IMR-90 (cell line): ENCODE measurements around the gene PSRC1. TPM values are rescaled to one million over a fixed set of nuclear protein-coding genes. Genes with fewer than 3 reads are reported as not detected.

Experiments
- ATAC-seq: fragments of 200-7000 bp; cut with Tn5 transposase; 2 replicates; pipeline ENCODE4 v1.9.1; 2020; ENCODE audit warnings: low read depth, mild to moderate bottlenecking, moderate library complexity
- BruUV-seq: library from RNA; stranded (reverse); fragments of 400-500 nt; replicated peaks from 2 replicates; lab custom pipeline; 2021; lab: Mats Ljungman, UMichigan
- CTCF ChIA-PET: fragments of 300-600 bp; formaldehyde crosslinking; extraction: SDS; loops from one replicate; lab custom pipeline; 2021; ENCODE audit warnings: antibody characterized with exemption; lab: Yijun Ruan, JAX
- POLR2A ChIA-PET: fragments of 300-600 bp; sonication (Branson Sonifier 250); formaldehyde crosslinking; loops from one replicate; lab custom pipeline; 2022; ENCODE audit warnings: antibody characterized with exemption; ENCODE audit not compliant: unreplicated experiment; lab: Charles Lee
- DNase-seq: peaks from one replicate; pipeline ENCODE4 v3.0.0; 2013
- H2AFZ ChIP-seq: replicated peaks from 2 replicates; pipeline ENCODE3; 2013; ENCODE audit warnings: low read length, mild to moderate bottlenecking; ENCODE audit not compliant: poor library complexity
- H2AK5ac ChIP-seq: 2 replicates; pipeline ENCODE4 v1.6.1; 2013; ENCODE audit warnings: low read depth, low read length, inconsistent platforms
- H2AK9ac ChIP-seq: replicated peaks from 2 replicates; pipeline ENCODE3; 2013; ENCODE audit warnings: mild to moderate bottlenecking, low read depth, low read length, moderate library complexity; ENCODE audit not compliant: poor library complexity
- H2BK120ac ChIP-seq: 2 replicates; pipeline ENCODE4 v1.6.1; 2013; ENCODE audit warnings: low read depth, low read length, inconsistent platforms
- H2BK15ac ChIP-seq: 3 replicates; pipeline ENCODE4 v1.6.1; 2013; ENCODE audit warnings: low read depth, low read length, inconsistent platforms
- H2BK20ac ChIP-seq: 2 replicates; pipeline ENCODE4 v1.6.1; 2013; ENCODE audit warnings: low read depth, mild to moderate bottlenecking, inconsistent platforms, low read length, moderate library complexity
- H2BK5ac ChIP-seq: 2 replicates; pipeline ENCODE4 v1.6.1; 2013; ENCODE audit warnings: mild to moderate bottlenecking, low read depth, low read length, inconsistent platforms; ENCODE audit not compliant: poor library complexity, severe bottlenecking
- H3K14ac ChIP-seq: replicated peaks from 2 replicates; pipeline ENCODE4 v1.6.1; 2013; ENCODE audit warnings: low read depth, low read length, inconsistent platforms
- H3K18ac ChIP-seq: 2 replicates; pipeline ENCODE4 v1.6.1; 2013; ENCODE audit warnings: low read depth, low read length, control low read depth
- H3K23ac ChIP-seq: 2 replicates; pipeline ENCODE4 v1.6.1; 2013; ENCODE audit warnings: low read depth, low read length, inconsistent platforms
- H3K27ac ChIP-seq: 2 replicates; pipeline ENCODE4 v1.5.1; 2013; ENCODE audit warnings: mild to moderate bottlenecking, control low read depth, low read length; ENCODE audit not compliant: insufficient read depth
- H3K27me3 ChIP-seq: 2 replicates; pipeline ENCODE4 v1.6.1; 2013; ENCODE audit warnings: low read length; ENCODE audit not compliant: control insufficient read depth, insufficient read depth
- H3K36me3 ChIP-seq: 2 replicates; pipeline ENCODE4 v1.6.1; 2013; ENCODE audit warnings: low read length, mixed read lengths; ENCODE audit not compliant: control insufficient read depth, insufficient read depth
- H3K4ac ChIP-seq: 2 replicates; pipeline ENCODE4 v1.6.1; 2013; ENCODE audit warnings: low read depth, low read length, inconsistent platforms
- H3K4me1 ChIP-seq: 2 replicates; pipeline ENCODE4 v1.6.1; 2013; ENCODE audit warnings: low read length, mixed read lengths; ENCODE audit not compliant: control insufficient read depth, insufficient read depth
- H3K4me2 ChIP-seq: 2 replicates; pipeline ENCODE4 v1.6.1; 2013; ENCODE audit warnings: low read depth, mild to moderate bottlenecking, control low read depth, low read length, moderate library complexity
- H3K4me3 ChIP-seq: 2 replicates; pipeline ENCODE4 v1.5.1; 2013; ENCODE audit warnings: low read depth, mild to moderate bottlenecking, control low read depth, low read length, moderate library complexity; ENCODE audit not compliant: insufficient read depth
- H3K56ac ChIP-seq: 2 replicates; pipeline ENCODE4 v1.6.1; 2013; ENCODE audit warnings: low read length, inconsistent platforms; ENCODE audit not compliant: insufficient read depth; ENCODE audit errors: extremely low read depth
- H3K79me1 ChIP-seq, 2 experiments: 2 replicates each; pipeline ENCODE4 v1.6.1; 2013; ENCODE audit warnings: low read length in 2 of 2, inconsistent platforms in 1 of 2, low read depth in 1 of 2
- H3K9ac ChIP-seq: 2 replicates; pipeline ENCODE4 v1.6.1; 2013; ENCODE audit warnings: low read depth, low read length, control low read depth
- H3K9me1 ChIP-seq: 2 replicates; pipeline ENCODE4 v1.6.1; 2013; ENCODE audit warnings: low read length, inconsistent platforms; ENCODE audit not compliant: insufficient read depth
- H3K9me3 ChIP-seq: 2 replicates; pipeline ENCODE4 v1.6.1; 2013; ENCODE audit warnings: low read length; ENCODE audit not compliant: control insufficient read depth, insufficient read depth
- H4K20me1 ChIP-seq: 2 replicates; pipeline ENCODE4 v1.6.1; 2013; ENCODE audit warnings: low read length, inconsistent platforms; ENCODE audit not compliant: insufficient read depth
- H4K5ac ChIP-seq: 2 replicates; pipeline ENCODE4 v1.6.1; 2013; ENCODE audit warnings: mild to moderate bottlenecking, low read depth, low read length, control low read depth
- H4K8ac ChIP-seq, 2 experiments: 2 replicates each; pipeline ENCODE4 v1.6.1; 2013; ENCODE audit warnings: low read depth in 2 of 2, low read length in 2 of 2, control low read depth in 1 of 2, inconsistent platforms in 1 of 2
- H4K91ac ChIP-seq: 2 replicates; pipeline ENCODE4 v1.6.1; 2013; ENCODE audit warnings: low read depth, low read length, inconsistent platforms; ENCODE audit not compliant: insufficient read depth
- CEBPB ChIP-seq: IDR thresholded peaks from 2 replicates; pipeline ENCODE4 v1.6.1; 2012; ENCODE audit warnings: low read depth, low read length, improper control_type of control experiment
- CHD1 ChIP-seq: IDR thresholded peaks from 2 replicates; pipeline ENCODE4 v1.6.1; 2012; ENCODE audit warnings: low read depth, low read length, improper control_type of control experiment
- ELK1 ChIP-seq: fragments of 150-350 bp; IDR thresholded peaks from 2 replicates; pipeline ENCODE4 v1.6.1; 2016; ENCODE audit warnings: low read depth, mild to moderate bottlenecking, low read length, moderate library complexity, borderline replicate concordance
- FOS ChIP-seq: fragments of 150-350 bp; IDR thresholded peaks from 2 replicates; pipeline ENCODE4 v1.6.1; 2016; ENCODE audit warnings: low read depth, low read length
- MAFK ChIP-seq: IDR thresholded peaks from 2 replicates; pipeline ENCODE4 v1.6.1; 2012; ENCODE audit warnings: low read depth, low read length, improper control_type of control experiment
- MAZ ChIP-seq: IDR thresholded peaks from 2 replicates; pipeline ENCODE4 v1.6.1; 2012; ENCODE audit warnings: low read depth, mild to moderate bottlenecking, low read length, improper control_type of control experiment, moderate library complexity, borderline replicate concordance
- MXI1 ChIP-seq: IDR thresholded peaks from 2 replicates; pipeline ENCODE4 v1.6.1; 2012; ENCODE audit warnings: low read depth, mild to moderate bottlenecking, low read length, moderate library complexity, borderline replicate concordance
- NFE2L2 ChIP-seq: fragments of 150-350 bp; IDR thresholded peaks from 2 replicates; pipeline ENCODE4 v1.6.1; 2016; ENCODE audit warnings: low read depth, mild to moderate bottlenecking, low read length
- POLR2A ChIP-seq: IDR thresholded peaks from 2 replicates; pipeline ENCODE4 v1.6.1; 2012; ENCODE audit warnings: mild to moderate bottlenecking, low read depth, low read length
- RAD21 ChIP-seq: IDR thresholded peaks from 2 replicates; pipeline ENCODE4 v1.6.1; 2012; ENCODE audit warnings: low read length, improper control_type of control experiment
- RCOR1 ChIP-seq: IDR thresholded peaks from 2 replicates; pipeline ENCODE4 v1.6.1; 2012; ENCODE audit warnings: mild to moderate bottlenecking, low read length, improper control_type of control experiment; ENCODE audit not compliant: insufficient replicate concordance
- RFX5 ChIP-seq: IDR thresholded peaks from 2 replicates; pipeline ENCODE4 v1.8.0; 2012; ENCODE audit warnings: low read depth, mild to moderate bottlenecking, low read length, moderate library complexity
- SMC3 ChIP-seq: fragments of 150-350 bp; IDR thresholded peaks from 2 replicates; pipeline ENCODE4 v1.6.1; 2016; ENCODE audit warnings: low read depth, mild to moderate bottlenecking, antibody characterized with exemption, low read length, moderate library complexity
- USF2 ChIP-seq: fragments of 150-350 bp; IDR thresholded peaks from 2 replicates; pipeline ENCODE4 v1.6.1; 2017; ENCODE audit warnings: mild to moderate bottlenecking, antibody characterized with exemption, low read length, low read depth
- WGBS, 2 experiments: methylation state at CpG; one replicate each; pipeline versions ENCODE4 v1.1.5 to v1.1.7; 2013; ENCODE audit warnings: missing lambda C conversion rate in 2 of 2; ENCODE audit not compliant: insufficient read length in 1 of 2; ENCODE audit errors: extremely low coverage in 2 of 2; 5-methylcytosine and 5-hydroxymethylcytosine counted together
- dilution Hi-C: fragments of 300-500 bp; cut with HindIII; formaldehyde crosslinking; loops from one replicate; pipeline ENCODE4 v1.14.3; 2018; ENCODE audit warnings: low sequenced_read_pairs; ENCODE audit not compliant: unreplicated experiment
- in situ Hi-C: fragments of 300-500 bp; cut with MboI; formaldehyde crosslinking; loops from 3 replicates; pipeline ENCODE4 v1.14.3; 2019; ENCODE audit warnings: low sequenced_read_pairs, inconsistent platforms, mixed read lengths
- intact Hi-C: fragments of 100-400 bp; cut with micrococcal nuclease; formaldehyde crosslinking; loops from 2 replicates; pipeline ENCODE4 v1.10.0; 2022
- polyA plus RNA-seq, 3 experiments: library from polyadenylated mRNA; depleted of rRNA; stranded (reverse); fragments of >200 nt; gene quantifications; 2 replicates each; pipeline ENCODE4 v1.2.3, GENCODE V29; 2012; ENCODE audit warnings: low replicate concordance in 1 of 3
- total RNA-seq: library from RNA; depleted of rRNA; stranded (reverse); fragments of >200 nt; gene quantifications from 2 replicates; pipeline ENCODE4 v1.2.3, GENCODE V29; 2012

PSRC1 gene
- total and polyA plus RNA-seq, 2 of the 4 experiments (the other 2 are of a cell fraction): 34.6 to 40.3 TPM

- TF ChIP-seq MAFK (no peak), RFX5 (no peak), MAZ (no peak), FOS (no peak), RAD21 (no peak)
These were observed 36.8 kb downstream of the PSRC1 start (continued) for GRCh38 chr1:109246141-109246551.

- Histone ChIP-seq H3K4ac (no peak overlapping the region), H4K8ac (no peak overlapping the region), H2BK120ac (no peak overlapping the region), H3K36me3 (peaks cover 3% of the 10 kb centered on the region; the same call in 1 of the 2 replicates), H3K23ac (no peak overlapping the region), H4K91ac (no peak overlapping the region), H3K9me3 (no peaks in the 10 kb centered on the region), H3K4me1 (peaks cover 13% of the 10 kb centered on the region), H3K9me1 (peaks cover 14% of the 10 kb centered on the region), H2BK15ac (no peak overlapping the region), H2AK9ac (no peak overlapping the region), H4K20me1 (peaks cover 15% of the 10 kb centered on the region), H3K18ac (no peak overlapping the region), H2BK20ac (no peak overlapping the region), H3K27me3 (no peaks in the 10 kb centered on the region), H4K5ac (no peak overlapping the region), H3K4me2 (no peak overlapping the region), H2AFZ (no peak overlapping the region), H3K9ac (no peak overlapping the region), H2AK5ac (no peak overlapping the region), H3K79me1 (peaks cover 0 to 14% of the 10 kb centered on the region in 2 experiments; a peak in 2 of 4 replicates), H3K4me3 (no peak overlapping the region), H2BK5ac (no peak overlapping the region), H3K14ac (no peak overlapping the region), H3K56ac (no peak overlapping the region), H3K27ac (no peak overlapping the region)
- no peak for TF ChIP-seq RAD21
- TF ChIP-seq RFX5: no peak
- TF ChIP-seq POLR2A: no peak
- no peak for TF ChIP-seq CEBPB
- TF ChIP-seq FOS: no peak
- no peak for TF ChIP-seq NFE2L2
- no peak for TF ChIP-seq MAZ
- no peak for TF ChIP-seq SMC3
- no peak for TF ChIP-seq CHD1
- no peak for TF ChIP-seq USF2
- no peak for TF ChIP-seq ELK1
- no peak for TF ChIP-seq MAFK
- TF ChIP-seq MXI1: no peak
- TF ChIP-seq RCOR1: no peak
- WGBS, 2 experiments: 87% methylated on average over 7 of the region's 8 CpGs; no CpG with 5 or more reads in 1 of the 2 experiments
- no peak for DNase-seq
- intact Hi-C loops (no loop called here), dilution Hi-C loops (no loop called here), in situ Hi-C loops (no loop called here)
- ATAC-seq: no peak
- CTCF ChIA-PET: no interaction called here
- POLR2A ChIA-PET: no interaction called here
- BruUV-seq: no TSS peak
These were observed 38.9 kb downstream of the PSRC1 start for GRCh38 chr1:109243860-109244552.
